GM18951 (cell line): Measurements from ENCODE around the gene OGFOD3.

Experiments
- POLR2A ChIP-seq: IDR thresholded peaks from 4 replicates; pipeline ENCODE4 v1.6.1; 2011; ENCODE audit warnings: mild to moderate bottlenecking; ENCODE audit not compliant: insufficient read length, insufficient read depth; ENCODE audit errors: extremely low read depth
- in situ Hi-C: fragments of 300-500 bp; cut with MboI; formaldehyde crosslinking; loops from one replicate; pipeline ENCODE4 v1.12.0; 2022; ENCODE audit warnings: low sequenced_read_pairs, mixed read lengths, inconsistent platforms; ENCODE audit not compliant: unreplicated experiment

The OGFOD3 gene

DNA sequence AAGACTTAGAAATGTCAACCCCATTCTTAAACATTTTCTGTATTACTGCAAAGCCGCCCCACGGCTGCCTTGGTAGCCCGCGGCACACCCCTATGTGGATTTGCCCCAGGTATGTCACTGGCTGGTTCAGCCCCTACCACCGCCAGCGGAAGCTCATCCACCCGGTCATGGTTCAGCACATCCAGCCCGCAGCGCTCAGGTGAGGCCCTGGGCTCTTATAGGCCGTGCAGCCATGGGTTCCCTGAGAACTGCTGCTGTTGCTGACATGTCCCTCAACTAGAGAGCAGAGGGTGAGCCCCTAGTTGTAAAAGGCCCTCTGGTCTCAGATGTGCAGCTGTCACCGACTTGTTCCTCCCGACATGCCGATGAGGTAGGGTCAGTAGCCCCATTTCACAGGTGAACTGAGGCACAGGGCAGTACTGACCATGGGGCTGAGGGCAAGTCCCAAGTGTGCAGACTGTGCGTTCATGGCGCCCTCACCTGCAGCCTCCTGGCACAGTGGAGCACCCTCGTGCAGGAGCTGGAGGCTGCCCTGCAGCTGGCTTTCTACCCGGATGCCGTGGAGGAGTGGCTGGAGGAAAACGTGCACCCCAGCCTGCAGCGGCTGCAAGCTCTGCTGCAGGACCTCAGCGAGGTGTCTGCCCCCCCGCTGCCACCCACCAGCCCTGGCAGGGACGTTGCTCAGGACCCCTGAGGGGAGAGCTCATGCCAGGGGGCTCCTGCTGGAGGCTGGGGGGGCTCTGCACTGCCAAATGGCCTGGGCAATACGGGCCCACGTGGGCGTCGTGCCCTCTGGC lies 23.5 kb upstream of the OGFOD3 start:
- in situ Hi-C loops, result no loop called here
- peak; percentile 17 for TF ChIP-seq POLR2A

GRCh38 chr17:82440991-82441627 lies 22.7 kb upstream of the OGFOD3 start:
- no peak for TF ChIP-seq POLR2A
- in situ Hi-C loops, result no loop called here

DNA sequence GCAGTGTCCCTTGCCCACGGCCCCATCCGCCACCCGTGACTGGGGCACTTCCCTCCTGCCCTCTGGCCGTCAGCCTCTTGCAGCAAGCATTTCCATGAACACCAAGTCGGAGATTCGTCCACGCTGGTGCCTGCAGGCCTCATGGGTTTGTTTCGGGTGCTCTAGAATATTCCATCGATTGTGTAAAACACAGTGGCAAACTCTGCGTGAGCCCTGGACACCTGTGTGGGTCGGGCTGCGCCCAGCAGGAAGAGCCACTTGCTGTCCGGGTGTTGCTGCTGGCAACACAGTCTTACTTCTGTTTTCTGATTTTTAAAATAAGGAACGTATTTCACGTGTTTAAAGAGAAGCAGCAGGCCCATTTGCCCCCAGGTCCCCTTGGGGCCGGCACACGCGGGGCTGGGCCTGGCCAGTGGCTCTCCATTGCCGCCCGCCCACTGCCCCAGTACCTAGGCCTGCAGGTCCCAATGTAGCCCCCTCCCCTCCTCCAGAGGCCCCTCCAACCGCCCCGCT lies 22.1 kb upstream of the OGFOD3 start:
- in situ Hi-C loops, result no loop called here
- peak; percentile 27 for TF ChIP-seq POLR2A

DNA sequence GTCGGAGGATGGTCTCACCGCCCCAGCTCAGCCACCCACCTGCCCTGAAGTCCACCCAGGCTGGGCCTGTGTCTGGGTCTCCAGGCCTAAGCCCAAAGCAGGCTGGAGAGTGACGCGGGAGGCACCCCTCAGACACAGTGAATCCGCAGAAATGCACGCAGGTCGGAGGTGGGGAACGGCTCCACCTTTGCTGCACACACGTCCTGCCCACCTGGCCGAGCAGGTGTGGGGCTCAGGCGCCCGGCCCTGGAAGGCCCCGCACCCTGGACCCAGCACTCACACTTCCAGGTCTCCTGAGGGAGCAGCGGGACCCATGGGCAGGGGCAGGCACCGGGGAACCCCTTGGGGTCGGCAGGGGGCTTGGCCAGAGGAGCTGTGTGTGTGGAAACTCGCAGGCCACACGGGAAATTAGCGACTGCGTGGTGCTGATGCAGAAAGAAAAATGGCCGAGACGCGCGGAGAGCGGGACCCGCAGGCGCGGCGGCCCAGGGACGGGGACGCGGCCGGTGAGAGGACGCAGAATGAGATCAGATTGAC lies 21.5 kb upstream of the OGFOD3 start:
- in situ Hi-C loops, result no loop called here
- peak; percentile 27 for TF ChIP-seq POLR2A

GRCh38 chr17:82439194-82439828 lies 20.9 kb upstream of the OGFOD3 start:
- in situ Hi-C loops, result no loop called here
- TF ChIP-seq POLR2A, result no peak

DNA sequence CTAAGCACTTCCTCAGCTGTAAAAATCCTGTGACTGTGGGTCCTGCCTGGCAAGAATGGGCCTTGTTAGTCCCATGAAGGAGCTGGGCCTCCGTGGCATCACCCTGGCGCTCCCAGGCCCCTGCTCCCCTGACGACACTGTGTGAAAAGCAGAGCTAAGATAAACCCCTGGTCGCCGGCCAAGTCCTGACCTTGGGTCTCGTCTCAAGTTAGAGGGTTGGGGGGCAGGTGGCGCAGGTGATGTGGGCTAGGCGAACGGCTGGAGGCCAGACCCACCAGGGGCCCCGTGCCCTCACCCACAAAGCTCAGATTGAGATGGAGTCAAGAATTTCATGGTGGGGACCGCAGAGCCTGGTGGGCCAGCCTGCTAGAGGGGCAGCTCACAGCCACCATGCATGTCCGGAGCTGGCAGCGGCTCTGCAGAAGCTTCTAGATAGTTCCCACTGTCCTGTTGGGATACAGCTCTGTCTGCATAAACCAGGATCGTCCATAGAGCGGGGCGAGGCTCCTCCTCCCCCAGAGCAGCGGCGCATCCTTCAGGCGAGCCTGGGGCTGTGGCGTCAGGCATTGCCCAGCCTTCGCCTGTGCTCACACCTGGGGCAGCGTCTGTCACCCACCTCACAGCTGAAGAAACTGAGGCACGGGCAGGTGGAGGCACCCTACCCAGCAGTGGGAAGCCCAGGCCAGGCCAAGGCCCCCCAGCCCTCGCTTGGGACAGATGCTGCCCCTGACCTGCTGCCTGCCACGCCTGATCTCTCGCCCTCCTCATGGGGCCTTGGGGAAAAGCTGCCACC lies 20.2 kb upstream of the OGFOD3 start:
- TF ChIP-seq POLR2A, result no peak
- in situ Hi-C loops, result no loop called here

DNA sequence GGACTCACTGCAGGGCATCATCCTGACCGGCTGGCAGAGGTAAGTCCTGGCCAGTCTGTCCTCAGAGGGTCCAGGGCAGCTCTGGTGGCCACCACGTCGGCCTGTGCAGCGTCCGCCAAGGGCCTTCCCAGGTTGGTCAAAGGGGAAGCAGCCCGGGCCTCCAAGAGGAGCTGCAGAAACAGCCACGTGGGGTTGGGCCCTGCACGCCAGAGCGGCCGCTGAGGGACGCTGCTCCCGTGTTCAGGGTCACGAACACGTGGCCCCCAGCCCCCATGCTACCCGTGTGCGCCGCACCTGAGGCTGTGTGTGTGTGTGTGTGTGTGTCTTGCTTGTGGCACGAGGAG lies 18.9 kb upstream of the OGFOD3 start:
- no peak for TF ChIP-seq POLR2A
- in situ Hi-C loops, result no loop called here

DNA sequence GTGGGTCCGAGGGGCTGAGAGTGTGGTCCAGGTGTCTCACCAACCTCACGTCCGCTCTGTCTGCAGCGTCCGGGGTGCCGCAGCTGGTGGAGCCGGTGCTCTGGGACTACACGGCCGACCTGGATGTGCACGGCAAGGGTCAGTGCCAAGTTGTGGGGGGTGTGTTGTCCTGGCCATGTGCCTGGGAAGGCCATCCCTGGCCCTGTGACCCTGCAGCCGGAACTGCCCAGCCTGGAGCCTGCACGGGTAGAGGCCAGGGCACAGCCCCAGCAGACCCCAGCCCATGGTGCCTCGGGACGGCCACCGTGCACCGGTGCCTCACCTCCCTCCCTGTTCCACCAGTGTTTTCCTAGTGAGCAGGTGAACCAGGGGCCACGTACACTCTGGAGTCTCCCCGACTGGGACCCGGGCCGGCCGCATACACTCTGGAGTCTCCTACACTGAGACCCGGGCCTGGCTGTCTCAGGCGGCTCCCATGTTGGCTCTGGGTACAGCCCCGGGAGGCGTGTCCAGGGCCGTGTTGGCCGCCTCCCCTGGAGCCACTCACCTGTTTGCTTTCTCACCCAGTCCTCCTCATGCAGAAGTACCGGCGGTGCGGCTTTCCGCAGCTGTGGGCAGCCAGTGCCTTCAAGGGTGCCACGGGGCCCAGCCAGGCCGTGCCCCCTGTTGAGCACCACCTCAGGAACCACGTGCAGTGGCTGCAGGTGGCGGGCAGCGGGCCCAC lies 18.4 kb upstream of the OGFOD3 start:
- in situ Hi-C loops, result no loop called here

GRCh38 chr17:82435601-82436583 lies 17.5 kb upstream of the OGFOD3 start:
- in situ Hi-C loops, result no loop called here
- TF ChIP-seq POLR2A, result no peak

More for the DNA sequence above, 18.4 kb upstream of the OGFOD3 start:
- TF ChIP-seq POLR2A, result no peak

DNA sequence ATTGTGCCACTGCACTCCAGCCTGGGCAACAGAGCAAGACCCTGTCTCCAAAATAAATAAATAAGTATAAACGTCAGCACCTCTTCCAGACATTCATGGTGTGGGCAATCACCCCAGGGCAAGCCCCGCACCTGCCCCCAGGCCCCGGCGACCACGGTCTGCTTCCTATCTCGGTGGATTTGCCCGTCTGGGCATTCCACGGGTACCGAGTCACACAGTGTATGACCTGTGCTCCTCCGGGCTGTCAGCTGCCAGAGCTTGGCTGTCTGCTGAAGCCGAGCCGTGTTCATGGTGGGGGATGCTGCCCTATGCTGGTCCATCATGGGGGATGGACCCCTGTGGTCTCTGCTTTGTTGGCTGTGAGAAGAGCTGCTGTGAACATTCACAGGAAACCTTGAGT lies 16.7 kb upstream of the OGFOD3 start:
- no peak for TF ChIP-seq POLR2A
- in situ Hi-C loops, result no loop called here

DNA sequence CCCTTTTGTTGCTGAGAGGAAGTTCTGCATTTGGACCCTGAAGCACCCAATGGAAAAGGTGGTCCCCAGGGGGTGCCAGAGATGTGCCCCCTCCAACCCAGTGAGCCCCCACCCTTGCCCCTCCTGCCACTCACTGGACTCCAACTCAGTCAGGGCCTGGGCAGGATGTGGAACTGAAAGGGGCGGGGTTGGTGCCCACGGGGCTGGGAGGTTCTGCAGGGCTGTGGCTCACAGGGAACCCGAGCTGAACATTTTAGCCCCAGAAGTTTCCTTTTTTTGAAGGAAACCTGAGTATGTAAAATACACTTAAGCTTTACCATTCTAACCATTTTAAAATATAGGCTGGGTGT lies 15.8 kb upstream of the OGFOD3 start:
- in situ Hi-C loops, result no loop called here
- no peak for TF ChIP-seq POLR2A

DNA sequence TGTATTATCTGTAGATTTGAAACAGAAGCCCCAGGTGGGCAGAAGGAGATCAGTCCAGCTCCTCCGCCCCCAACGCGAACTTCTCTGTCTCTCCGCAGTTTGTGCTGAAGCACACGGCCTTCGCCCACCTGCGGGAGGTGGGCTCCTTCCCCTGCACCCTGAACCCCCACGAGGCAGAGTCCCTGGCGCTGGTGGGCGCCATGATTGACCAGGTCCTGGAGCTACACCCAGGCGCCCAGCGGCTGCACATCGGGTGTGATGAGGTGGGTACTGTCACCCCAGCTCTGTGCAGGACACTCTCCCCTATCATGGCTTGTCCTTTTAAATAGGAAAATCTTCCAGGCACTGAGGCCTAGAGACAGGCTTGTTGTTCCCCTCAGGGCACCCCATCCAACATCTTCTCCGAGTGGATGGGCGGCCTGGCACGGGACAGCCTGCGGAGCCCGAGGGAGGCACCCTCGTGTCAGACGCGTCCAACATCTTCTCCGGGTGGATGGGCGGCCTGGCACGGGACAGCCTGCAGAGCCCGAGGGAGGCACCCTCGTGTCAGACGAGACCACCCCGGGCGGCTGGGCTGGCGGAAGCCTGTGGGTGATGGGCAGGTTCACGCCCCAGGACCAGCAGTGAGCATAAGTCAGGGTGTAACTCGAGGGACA lies 15.3 kb upstream of the OGFOD3 start:
- in situ Hi-C loops, result no loop called here
- no peak for TF ChIP-seq POLR2A
